EH (cell line): Measurements from ENCODE around the gene C19orf47.
"Not testable (repeated sequence)": the region's sequence is repeated elsewhere in the genome, so short reads cannot be mapped to it uniquely, and the experiment has no call there.

Experiments
- DNase-seq: peaks from one replicate; pipeline ENCODE4 v3.0.0-alpha.2; 2015; ENCODE audit warnings: low read depth

The C19orf47 gene

DNA sequence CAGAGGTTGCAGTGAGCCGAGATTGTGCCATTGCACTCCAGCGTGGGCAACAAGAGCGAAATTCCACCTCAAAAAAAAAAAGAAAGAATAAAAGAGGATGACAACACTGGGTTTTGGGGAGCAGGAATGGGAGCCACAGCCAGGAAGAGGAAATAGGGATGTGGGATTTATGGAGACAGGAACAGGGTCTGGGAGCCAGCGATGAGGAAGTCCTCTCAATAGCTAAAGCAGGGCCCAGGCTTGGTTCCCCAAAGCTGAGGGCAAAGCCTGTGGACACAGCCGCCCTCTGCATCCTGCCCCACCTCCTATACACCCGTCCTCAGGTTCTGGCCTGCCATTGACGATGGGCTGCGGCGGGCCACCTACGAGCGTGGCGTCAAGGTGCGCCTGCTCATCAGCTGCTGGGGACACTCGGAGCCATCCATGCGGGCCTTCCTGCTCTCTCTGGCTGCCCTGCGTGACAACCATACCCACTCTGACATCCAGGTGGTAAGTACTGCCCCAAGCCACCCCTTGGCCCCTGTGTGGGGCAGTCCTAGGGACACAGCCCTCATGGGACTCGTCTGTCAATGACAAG lies 28.2 kb upstream of the C19orf47 start:
- DNase-seq, result no peak

DNA sequence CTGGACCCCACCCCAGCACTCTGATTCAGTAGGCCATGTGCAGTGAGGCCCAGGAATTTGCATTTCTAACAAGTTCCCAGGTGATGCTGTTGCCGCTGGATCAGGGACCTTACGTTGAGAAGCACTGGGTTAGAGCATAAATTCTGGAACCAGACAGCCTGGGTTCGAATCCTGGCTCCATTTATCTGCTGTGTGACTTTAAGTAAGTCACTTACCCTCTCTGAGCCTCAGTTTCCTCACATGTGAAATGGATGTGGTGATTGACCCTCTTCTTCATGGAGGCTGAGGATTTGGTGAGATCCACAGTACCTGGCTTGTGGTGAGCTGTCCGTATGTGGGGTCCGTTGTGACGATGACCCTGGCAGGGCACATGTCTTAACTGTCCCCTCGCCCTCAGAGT lies 25.9 kb upstream of the C19orf47 start:
- DNase-seq, result no peak

DNA sequence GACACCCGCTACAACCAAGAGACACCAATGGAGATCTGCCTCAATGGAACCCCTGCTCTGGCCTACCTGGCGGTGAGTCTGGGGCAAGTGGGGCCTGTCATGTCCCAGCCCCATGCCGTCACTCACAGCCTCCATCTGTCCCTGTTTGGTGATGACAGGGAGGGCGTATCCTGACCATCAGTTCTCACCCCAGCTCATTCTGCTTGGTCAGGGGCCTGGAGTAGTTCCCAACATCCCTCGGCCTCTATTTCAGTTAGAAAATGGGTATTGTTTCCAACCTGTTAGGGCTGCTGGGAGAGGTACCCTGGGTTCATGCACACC lies 23.6 kb upstream of the C19orf47 start:
- DNase-seq, result no peak

DNA sequence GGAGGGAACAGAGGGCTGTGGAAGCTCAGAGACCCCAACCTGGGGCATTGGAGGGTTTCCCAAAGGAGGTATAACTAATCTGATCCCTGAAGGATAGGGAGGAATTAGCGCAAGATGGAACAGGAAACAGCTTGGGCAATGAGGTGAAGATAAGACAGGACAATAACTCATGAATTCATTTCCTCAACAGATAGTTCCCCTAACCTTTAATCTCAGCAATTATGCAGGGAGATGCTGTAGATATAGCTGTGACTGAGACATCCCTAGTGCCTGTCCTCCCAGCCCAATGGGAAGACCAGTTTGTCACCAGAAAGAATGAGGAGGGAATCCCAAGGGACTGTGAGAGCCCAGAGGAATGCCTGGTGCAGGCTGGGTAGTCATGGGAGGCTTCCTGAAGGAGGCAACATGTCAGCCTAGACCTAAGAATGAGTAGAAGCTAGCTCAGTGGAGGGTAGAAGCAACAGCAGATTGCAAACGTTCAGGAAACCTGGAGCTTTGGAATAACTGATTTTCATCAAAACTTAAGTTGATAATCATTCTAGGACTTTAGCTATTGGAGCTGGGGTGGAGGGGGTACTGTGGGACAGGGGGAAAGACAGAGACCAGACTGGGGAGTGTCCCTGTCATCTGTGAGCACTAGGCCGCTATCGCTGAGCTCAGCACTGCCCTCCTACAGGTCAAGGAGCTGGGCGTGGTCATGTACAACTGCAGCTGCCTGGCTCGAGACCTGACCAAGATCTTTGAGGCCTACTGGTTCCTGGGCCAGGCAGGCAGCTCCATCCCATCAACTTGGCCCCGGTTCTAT lies 23.0 kb upstream of the C19orf47 start:
- DNase-seq, result no peak

DNA sequence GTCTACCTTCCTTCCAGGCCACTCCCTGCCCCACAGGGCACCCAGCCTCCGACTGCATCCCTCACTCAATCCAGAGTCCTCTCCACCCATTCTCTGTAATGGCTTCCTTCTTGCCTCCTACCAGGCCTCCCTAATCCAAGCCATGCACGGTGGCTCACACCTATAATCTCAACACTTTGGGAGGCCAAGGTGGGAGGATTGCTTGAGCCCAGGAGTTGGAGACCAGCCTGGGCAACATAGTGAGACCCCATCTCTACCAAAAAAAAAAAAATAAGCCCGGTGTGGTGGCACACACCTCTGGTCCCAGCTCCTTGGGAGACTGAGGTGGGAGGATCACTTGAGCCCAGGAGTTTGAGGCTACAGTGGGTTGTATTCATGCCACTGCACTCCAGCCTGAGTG lies 22.1 kb upstream of the C19orf47 start:
- not testable (repeated sequence) for DNase-seq

DNA sequence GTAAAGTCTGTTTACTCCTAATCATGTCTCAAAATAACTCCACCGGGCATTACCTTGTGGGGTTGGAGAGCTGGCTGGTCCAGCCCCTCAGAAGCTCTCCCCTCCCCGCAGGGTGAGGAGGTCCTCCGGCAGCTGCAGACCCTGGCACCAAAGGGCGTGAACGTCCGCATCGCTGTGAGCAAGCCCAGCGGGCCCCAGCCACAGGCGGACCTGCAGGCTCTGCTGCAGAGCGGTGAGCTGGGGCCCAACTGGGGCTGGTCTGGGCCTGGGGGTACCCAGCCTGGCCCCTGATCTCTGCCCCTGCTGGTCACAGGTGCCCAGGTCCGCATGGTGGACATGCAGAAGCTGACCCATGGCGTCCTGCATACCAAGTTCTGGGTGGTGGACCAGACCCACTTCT lies 21.6 kb upstream of the C19orf47 start:
- no peak for DNase-seq

DNA sequence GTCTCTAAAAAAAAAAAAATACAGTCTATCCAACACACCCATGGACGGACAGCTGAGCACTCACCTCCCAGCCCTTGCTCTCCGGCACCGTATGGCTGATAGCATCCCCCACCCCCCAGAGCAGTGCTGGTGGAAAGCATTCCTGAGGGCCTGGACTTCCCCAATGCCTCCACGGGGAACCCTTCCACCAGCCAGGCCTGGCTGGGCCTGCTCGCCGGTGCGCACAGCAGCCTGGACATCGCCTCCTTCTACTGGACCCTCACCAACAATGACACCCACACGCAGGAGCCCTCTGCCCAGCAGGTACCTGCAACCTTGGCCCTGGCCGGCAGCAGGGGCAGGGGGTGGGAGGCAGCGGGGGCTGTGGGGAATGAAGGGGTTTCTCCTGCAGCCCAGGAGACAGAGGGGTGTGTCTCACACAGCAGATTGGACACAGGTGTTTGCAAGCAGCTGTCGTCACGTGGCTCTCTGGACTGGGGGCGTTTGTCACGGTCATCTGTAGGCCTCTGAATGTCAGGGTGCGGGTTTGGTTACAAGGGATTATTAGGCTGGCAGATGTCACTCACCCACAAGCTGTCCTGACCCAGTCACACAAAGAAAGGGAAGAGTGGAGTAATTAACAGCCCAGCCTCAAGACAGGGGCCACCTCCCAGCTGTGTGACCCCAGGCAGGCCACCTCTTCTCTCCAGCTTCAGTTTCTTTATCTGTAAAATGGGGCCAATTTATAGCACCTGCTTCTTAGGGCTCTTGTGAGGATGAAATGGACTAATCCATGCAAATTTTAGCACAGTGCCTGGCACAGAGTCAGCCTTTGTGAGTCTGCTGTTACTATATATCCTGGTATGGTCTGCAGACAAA lies 19.6 kb upstream of the C19orf47 start:
- DNase-seq, result no peak

DNA sequence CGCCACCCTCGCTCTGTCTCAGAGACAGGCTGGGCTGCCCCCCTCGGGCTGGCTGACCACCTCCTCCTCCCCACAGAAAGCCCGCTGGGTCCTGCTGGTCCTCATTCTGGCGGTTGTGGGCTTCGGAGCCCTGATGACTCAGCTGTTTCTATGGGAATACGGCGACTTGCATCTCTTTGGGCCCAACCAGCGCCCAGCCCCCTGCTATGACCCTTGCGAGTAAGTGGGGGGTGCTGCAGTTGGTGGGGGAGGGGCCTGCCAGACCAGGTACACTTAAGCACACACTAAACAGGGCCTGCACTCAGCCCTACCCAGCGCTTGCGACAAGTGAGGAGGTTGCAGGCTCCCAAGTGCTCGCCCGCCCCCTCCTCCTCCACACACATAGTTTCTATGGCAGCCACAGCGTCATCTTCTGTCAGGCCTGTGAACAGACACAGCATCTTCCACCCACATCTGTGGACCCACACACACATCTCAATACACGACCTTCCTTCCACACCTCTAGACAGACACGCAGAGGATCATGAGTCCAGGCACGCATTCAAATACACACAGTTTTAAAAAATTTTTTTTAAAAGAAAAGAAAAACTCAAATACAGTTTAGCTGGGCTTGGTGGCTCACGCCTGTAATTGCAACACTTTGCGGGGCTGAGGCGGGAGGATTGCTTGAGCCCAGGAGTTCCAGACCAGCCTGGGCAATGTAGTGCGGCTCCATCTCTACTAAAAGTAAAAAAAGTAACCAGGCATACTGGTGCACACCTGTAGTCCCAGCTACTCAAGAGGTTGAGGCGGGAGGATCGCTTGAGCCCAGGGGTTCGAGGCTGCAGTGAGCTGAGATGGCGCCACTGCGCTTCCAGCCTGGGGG lies 18.7 kb upstream of the C19orf47 start:
- peak; percentile 11 for DNase-seq

DNA sequence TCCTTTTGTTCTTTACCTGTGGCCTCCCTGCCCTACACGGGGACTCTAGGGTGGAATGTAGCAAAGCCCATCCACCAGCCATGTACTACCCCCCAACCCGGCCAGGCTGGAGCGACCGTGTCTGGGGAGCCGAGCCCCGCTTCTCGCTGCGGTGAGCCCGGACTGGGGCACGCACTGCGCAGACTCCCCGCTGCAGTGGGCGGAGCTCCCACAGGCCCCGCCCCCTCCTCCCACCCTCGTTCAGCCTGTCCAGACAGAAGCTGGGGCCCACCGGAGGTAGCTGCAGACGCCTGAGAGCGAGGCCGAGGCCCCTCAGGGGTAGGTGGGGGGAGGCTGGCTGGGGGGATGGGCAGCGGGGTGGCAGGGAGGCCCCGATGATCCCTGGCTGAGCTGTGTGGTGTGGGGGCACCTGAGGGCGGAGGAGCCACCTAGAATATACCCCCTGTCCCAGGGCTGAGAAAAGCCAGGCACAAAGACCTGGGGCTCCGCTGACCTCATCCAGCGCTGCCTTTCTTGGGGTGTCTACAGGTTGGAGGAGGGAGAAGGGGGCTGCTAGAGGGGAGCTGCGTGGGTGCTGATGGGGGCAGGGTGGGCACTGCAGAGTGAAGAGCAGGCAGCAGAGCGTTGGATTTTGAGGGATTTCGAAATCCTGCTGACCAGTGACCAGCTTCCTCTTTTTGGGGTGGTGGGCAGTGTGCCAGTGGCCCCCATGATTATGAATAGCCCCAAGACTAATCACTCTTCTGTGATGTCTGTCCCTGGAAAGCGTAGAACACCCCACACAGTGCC lies 17.6 kb upstream of the C19orf47 start:
- DNase-seq, result peak; percentile 65

DNA sequence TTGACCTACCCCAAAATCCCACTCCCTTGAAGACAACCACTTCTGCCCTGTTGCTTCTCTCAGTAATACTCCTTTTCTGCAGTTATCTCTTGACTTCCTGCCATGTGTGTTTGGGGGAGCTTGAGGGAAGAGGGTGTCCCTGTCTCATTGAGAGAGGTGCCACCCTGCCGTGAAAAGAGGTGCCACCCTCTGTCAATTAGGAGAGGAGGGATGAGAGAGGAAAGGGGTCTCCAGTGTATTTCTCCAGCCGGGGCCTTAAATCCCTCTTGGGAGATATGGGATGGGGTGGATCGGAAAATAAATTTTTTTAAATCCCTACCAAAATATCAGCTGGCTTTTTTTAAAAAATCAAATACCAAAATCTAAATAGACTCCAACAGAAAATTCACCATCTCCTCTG lies 16.8 kb upstream of the C19orf47 start:
- DNase-seq, result no peak

DNA sequence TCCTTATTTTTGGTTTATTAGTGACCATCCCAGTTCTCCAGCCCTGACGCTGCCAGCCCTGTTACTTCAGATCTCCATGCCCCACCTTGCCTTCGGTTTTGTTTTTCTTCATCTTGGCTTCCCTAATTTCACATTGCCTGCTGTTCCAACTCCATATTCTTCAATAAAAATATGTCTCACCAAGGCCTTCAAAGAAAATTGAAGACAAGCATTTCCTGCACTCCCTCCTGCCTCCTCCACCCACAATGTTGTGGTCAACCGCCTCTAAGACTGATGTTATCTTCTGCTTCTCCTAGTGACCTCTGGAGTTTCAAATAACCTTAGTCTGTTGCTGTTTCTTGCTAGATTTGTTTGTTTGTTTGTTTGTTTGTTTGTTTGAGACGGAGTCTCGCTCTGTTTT lies 14.9 kb upstream of the C19orf47 start:
- DNase-seq, result peak; percentile 7

DNA sequence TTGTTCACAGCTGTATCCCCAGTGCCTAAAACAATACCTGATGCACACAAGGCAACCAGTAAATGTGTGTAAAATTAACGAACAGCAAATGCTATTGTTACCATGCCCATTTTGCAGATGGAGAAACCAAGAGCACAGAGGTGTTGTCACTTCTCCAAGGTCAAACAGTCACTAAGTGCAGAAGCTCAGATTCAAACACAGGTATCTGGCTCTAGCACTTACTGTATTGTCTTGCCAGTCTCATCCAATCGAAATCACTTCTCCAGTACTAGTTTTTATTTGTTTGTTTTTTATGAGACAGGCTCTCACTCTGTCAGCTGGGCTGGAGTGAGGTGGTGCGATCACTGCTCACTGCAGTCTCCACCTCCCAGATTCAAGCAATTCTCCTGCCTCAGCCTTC lies 14.0 kb upstream of the C19orf47 start:
- no peak for DNase-seq

DNA sequence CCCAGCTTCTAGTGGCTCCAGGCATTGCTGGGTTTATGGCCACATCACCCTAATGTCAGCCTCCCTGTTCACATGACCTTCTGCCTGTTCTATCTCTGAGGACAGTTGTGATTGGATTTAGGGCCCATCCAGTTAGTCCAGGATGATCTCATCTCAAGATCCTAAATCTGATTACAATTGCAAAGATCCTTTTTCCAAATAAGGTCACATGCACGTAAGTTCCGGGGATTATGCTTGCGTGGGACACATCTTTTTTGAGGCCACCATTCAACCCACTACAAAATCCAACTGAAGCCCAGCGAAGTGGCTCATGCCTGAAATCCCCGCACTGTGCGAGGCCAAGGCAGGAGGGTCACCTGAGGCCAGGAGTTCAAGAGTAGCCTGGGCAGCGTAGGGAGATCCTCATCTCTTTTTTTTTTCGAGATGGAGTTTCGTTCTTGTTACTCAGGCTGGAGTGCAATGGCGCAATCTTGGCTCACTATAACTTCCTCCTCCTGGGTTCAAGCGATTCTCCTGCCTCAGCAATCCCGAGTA lies 12.6 kb upstream of the C19orf47 start:
- peak; percentile 54 for DNase-seq

DNA sequence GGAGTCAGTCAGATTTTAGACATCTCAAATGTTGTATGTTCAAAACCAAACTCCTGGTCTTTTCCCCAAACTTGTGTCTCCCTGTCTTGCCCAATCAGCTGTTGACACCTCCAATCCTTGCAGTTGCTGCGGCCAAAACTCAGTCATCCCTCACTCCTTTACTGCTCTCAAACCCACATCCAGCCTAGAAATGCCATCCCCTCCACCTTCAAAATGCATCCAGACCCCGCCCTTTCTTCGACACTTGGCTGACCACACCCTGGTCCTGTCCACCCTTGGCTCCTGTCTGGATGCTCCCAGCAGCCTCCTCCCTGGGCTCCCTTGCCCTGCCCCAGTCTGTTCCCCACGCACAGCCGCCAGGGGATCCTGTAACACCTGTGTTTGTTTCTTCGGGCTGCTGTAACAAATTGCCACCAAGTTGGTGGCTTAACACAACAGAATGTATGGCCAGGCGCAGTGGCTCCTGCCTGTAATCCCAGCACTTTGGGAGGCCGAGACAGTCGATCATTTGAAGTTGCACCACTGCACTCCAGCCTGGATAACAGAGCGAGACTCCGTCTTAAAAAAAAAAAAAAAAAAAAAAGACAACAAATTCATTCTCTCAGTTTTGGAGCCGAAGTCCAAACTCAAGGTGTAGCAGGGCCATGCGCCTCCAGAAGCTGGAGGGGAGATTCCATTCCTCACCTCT lies 12.0 kb upstream of the C19orf47 start:
- DNase-seq, result no peak

DNA sequence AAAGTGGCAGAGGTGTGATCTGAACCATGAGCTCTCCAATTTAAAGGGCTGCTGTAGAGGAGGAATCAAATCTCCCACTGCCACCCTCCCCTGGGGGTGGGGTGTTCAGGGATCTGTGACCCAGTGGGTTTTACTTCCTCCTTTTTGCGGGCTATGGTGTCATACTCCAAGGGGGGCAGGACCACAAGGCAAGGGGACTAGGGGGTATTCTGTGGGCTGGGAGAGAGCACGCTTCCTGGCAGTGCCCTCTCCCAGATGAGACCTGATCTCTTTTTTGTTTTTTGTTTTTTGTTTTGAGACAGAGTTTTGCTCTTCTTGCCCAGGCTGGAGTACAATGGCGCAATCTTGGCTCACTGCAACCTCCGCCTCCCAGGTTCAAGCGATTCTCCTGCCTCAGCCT lies 10.6 kb upstream of the C19orf47 start:
- DNase-seq, result no peak

DNA sequence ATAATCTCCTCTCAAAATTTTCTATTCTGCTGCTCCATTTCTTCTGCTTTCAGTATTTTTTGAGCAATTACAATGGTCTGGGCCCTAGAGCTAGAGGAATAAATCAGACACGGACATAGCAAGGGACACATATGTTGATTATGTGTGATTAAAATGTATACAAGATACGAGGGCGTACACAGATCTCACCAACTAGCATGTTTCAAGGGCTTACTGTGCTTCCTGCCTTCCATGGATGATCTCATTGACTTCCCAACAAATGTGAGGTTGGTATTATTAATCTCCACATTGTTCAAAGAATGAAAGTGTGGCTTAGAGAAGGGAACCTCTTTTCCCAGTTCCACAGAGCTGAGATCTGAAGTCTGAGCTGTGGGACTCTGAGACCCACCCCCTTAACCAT lies 9.4 kb upstream of the C19orf47 start:
- DNase-seq, result no peak

DNA sequence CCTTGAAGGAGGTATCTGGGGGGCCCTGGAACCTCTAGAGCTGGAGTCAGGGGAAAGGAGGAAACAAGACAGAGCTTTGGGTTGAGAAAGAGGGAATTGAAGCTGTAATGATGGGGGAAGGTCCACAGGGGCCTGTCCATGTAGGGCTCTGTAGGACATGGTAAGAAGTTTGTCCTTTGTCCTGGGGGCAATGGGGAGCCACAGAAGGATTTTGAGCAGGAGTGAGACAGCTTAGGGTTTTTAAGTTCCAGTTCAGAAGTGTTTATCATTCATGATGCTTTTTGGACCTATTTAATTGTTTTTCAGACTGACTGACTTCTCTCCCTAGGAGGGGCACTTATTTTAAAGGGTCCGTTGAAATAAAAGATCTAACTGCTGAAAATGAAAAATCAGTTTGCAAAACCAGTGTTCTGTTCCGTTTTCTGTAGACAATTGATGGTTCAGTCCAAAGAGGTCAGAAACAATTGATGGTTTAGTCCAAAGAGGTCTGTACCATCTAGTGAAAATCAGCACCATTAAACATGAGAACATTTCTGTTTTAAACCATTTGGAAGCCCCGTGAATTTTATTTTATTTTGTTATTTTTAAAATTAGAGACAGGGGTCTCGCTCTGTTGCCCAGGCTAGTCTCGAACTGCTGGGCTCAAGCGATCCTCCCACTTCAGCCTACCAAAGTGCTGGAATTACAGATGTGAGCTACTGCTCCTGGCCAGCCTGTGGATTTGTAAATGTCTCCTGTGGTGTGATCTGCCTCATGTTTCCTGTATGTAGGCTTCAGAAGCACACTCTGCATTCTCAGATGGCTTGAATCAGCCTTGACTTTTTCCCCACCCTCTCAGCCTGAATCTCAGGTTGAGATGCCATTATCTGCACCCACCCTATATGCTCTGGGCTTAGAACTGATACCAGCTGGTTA lies 8.7 kb upstream of the C19orf47 start:
- peak; percentile 16 for DNase-seq

DNA sequence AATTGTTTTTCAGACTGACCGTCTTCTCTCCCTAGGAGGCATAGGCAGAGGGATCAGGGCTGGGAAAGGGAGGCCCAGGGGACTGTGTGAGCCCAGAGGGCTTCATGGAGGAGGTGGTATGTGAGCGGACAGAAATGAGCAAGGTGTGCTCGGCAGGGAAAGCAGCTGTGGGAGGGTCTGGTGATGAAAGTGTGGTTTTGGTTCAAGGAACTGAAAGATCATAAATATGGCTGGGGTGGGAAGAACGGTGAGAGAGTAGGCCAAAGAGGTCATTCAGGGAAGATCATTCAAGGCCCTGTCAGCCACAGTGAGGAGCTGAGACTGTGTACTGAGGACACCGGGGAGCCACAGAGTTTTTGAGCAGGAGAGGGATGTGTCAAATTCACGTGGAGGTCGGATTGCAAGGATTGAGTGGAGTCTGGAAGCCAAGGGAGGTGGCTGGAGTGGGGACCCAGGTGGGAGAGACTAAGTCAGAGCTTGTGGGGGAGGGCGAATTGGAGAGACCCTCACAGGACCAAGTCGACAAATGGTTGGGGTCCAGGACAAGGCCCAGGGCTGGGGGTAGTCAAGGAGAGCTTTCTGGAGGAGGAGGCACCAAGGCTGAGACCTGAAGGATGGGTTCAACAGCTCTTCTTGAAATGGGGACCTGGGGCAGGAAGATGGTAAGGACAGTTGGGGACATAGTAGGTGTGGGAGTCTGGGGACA lies 7.9 kb upstream of the C19orf47 start:
- no peak for DNase-seq
